ENCODE results near the gene NUBP2. TPM values are rescaled to one million over a fixed set of nuclear protein-coding genes. Genes with fewer than 3 reads are reported as not detected.
A peak's percentile ranks its signal among the peaks of the same experiment; 100 is the strongest.

NUBP2 gene
- total RNA-seq, 1 donor from 2014 or later, result 37.9 TPM

- DNase-seq, result no peak
These were observed 10.3 kb upstream of the NUBP2 start, which contains the start of gene EME2 for GRCh38 chr16:1772362-1772907. Gene EME2, plus strand, starts transcription at chr16:1772810. Its CDS starts 418 bp downstream, at chr16:1773228.

- peak; percentile 71 for DNase-seq
These were observed 9.7 kb upstream of the NUBP2 start, which contains the start of gene MRPS34 for GRCh38 chr16:1772908-1773702. Gene MRPS34, minus strand, starts transcription at chr16:1773134. Its CDS starts 15 bp downstream, at chr16:1773119.

DNA sequence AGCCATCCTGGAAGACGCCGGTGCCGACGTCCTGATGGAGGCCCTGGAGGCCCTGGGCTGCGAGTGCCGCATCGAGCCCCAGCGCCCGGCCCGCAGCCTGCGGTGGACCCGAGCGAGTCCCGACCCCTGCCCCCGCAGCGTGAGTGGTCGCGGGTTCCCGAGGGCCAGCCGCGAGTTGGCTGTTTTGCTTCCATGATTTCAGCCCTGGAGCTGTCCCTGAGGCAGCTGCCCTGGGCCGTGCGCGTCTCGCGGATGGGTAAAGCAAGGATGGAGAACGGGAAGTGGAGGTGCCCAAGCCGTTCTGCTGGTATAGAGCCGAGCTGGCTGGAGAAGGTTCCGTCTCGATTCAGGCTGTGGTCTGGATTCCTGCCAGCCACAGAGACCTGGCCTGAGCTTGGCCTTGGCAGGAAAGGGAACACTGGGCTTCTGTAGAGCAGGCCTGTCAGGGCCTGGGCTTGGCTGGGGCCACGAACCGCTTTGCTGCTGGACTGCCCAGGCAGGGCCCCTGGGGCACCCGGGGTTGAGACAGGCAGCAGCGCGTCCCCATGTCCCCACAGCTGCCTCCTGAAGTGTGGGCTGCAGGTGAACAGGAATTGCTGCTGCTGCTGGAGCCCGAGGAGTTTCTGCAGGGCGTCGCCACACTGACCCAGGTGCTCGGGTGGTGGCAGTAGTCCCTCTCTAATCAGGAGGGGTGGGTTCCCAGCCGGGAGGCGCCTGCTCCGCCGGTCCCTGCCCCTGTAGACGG lies 8.9 kb upstream of the NUBP2 start:
- no peak for DNase-seq

DNA sequence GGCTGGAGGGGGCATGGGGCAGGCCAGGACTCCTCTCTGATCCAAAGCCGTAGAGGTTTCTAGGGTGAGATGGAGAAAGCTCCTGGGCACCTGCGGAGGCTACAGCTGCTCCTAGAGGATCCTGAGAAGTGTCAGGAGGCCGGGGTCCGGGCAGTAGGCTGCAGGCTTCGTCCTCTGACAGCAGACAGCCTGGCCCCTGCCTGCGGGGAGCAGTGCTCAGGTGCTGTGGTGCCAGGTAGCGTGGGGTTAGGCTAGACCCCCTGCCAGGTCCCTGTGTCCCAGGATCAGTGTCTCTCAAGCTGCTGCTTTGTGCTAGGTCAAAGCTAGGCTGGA lies 8.3 kb upstream of the NUBP2 start:
- DNase-seq, result no peak

GRCh38 chr16:1775006-1775845 lies 7.5 kb upstream of the NUBP2 start:
- DNase-seq, result no peak

GRCh38 chr16:1775846-1776671 lies 6.7 kb upstream of the NUBP2 start:
- no peak for DNase-seq

GRCh38 chr16:1776672-1776955 lies 6.1 kb upstream of the NUBP2 start:
- no peak for DNase-seq

DNA sequence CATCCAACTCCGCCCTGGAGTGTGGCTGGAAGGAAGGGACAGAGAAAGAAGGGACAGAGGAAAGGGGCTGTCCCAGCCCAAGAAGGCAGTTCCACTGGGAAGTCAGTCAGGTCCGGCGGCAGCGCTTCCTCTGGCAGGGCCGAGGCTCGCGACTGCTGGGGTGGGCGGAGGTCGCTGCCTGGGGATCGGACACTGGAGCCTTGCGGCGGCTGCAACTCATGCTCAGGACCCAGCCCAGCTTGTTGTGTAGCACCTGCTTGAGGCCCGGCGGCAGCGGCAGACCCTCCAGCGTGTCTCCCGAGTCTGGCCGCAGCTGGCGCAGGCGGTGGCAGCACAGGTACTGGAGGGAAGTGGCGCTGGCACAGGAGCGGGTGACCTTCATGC lies 5.8 kb upstream of the NUBP2 start:
- DNase-seq, result no peak

DNA sequence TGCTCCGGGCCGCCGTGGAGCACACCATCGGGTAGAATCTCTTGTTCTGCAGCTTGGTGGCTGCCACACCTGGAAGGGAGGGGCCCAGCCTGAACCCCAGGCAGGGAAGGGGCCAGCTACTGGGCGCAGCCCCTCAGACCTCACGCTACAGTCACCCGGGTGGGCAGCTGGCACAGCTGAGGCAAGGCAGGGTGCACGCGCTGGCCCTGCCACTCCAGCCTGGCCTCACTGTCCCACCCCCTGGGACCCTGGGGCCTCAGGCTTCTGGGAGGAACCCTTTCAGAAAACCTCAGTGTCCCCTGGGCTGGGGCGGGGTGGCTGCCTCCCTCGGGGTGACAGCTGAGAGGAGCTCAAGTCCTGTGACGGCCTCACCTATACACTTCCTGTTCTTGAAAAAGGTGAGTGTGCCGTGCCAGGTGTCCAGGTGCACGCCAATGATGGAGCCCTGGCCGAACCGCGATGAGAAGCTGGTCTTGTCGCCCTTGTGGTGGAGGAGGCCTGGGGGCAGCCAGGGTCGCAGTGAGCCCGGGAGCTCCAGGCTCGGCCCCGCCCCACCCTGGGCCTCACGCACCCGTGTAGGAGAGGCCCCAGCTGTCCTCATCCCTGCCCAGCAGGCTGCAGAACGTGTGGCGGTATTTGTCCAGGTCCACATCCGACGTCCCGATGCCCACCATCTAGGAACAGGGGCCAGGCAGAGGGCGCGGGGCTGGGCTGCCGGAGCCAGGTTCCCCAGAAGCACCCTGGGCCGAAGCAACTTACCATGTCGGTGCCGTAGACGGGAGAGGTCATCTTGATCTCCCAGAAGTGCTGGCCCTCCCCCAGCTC lies 5.2 kb upstream of the NUBP2 start:
- no peak for DNase-seq

GRCh38 chr16:1778200-1779179 lies 4.3 kb upstream of the NUBP2 start:
- no peak for DNase-seq

DNA sequence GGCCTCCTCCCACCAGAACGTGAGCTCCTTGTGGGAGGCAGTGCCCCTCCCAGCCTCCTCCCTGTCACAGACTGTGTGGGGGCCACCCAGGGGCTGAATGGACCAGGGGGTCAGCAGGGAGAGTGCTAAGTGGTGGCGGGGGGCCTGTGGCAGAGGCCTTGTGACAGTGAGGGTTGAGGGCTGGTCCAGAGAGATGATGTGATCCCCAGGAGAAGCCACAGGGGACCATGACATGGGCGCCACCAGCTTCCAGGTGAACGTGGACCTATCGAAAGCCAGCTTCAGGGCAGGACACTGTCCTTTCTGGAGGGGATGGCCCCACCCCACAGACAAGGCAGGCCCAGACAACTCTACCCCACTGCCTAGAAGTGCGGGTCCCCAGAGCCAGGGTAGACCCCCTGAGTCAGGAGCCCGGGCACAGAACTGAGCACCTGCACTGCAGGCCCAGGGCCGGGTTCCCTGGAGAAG lies 3.5 kb upstream of the NUBP2 start:
- DNase-seq, result no peak

DNA sequence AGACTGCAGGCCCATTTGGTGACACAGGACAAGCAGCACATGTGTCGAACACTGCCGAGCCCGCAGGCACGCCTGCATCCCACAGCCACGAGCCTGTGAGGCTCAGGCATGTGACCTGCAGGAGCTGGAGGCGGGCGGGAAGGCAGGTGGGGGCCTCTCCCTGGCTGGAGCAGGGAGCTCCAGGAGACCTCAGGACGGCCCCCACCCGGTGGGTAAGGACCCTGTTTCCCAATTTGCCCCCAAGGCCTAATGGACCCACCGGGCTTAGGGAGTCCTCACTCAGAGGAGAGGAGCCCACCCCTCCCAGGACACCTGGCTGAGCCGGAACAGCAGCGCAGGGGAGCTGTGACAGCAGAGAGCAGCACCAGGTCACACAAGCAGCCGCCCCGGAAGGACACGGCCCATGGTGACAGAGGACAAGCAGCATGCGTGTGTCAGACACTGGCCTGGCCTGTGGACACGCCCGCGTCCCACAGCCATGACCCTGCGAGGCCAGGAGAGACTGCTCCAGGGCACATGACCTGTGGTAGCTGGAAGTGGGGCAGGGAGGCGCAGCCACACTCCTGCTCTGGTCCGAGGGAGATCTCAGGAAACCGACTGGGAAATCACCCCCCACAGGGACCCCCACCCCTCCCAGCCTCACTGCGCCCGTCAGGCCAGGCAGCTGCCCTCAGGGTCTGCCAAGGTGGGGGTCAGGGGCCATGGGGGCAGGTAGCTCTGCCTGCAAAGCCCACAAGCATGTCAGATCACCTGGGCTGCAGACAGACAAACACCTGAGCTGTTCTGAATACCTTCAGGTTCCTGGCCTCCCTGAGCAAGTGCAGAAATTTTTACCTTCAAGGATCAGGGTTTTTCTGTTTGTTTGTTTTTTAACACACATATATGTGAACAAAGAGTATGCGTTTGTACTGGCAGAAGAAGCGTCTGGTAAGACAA lies 2.8 kb upstream of the NUBP2 start:
- DNase-seq, result no peak

- no peak for DNase-seq
These were observed 2.1 kb upstream of the NUBP2 start for GRCh38 chr16:1780677-1781072.

DNA sequence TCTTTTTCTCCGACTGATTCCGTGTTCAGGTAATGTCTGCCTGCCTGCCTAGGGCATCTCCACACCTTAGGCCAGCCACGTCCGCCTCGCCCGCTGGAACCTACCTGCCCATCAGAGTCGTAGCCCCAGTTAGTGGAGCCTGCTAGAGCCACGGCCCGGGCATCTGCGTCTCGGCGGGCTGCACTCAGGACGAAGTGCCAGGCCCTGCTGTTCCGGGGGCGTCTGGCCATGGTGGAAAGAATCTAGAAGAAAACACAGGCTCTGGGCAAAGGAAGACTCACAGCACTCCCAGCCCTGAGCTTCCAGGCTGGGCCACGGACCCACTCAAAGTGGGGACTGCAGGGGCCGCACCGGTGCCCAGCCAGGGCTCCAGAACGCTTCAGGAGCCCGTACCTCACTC lies 1.5 kb upstream of the NUBP2 start:
- no peak for DNase-seq

- no peak for DNase-seq
These were observed 877 bp upstream of the NUBP2 start for GRCh38 chr16:1781758-1782407.

DNA sequence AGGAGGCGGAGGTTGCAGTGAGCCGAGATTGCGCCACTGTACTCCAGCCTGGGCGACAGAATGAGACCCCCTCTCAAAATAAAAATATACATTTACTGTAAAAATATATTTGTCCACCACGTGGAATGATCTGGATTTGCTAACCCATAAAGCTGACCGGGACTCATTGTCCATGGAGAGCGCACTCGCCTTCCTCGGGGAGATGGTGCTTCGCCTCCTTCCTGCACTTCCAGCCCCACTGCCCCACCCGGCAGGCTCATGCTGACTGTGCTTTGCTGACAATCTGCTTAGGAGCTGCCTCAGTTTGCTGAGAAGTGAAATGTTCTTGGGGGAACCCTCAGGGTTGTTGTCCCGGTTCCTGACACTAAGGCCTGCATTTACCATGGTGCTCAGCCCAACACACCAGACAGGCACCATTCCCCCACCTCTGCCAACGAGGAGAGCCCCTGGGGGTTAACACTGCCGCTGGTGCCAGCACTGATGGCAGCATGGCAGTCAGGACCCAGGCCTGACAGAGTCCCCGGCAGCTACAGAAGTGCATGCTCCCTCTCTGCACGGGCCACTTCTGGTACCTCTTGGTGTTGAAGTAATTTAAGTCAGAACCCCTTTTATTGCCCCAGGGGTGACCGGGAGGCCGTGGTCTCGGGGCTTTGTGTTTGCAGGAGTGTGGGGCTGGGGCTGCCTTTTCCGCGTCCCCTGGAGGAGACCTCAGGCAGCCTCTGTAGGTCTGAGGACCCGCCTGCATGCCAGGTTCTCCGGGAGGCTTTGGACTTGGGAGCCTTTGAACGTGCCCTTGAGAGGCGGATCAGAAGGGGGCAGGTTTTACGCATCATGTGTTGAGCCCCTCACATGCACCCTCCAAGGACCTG lies 2.5 kb downstream of the NUBP2 start:
- no peak for DNase-seq

GRCh38 chr16:1785846-1786170 lies 3.0 kb downstream of the NUBP2 start:
- DNase-seq, result no peak
